ENCODE measurements around the gene SNIP1. TPM values are rescaled to one million over a fixed set of nuclear protein-coding genes. Genes with fewer than 3 reads are reported as not detected.

The SNIP1 gene
- total RNA-seq, 2 experiments from 2014 or later: 18.3 to 21.8 TPM

- DNase-seq (no peak), ATAC-seq (no peak)
- Mint-ChIP-seq H3K9me3 (no peaks in the 10 kb centered on the region), H3K4me1 (ENCODE audit: low read depth) (peaks cover 36% of the 10 kb centered on the region), H3K27me3 (no peaks in the 10 kb centered on the region), H3K27ac (no peak overlapping the region), H3K36me3 (ENCODE audit: low read depth) (peaks cover 30% of the 10 kb centered on the region), H3K4me3 (no peak overlapping the region)
- ChIA-PET CTCF (no interaction called here), POLR2A (no interaction called here)
- TF ChIP-seq CTCF (IDR thresholded peaks at IDR 0.05): no peak
- intact Hi-C loops (cut with micrococcal nuclease): no loop called here
Measured at GRCh38 chr1:37517569-37517968, 36.5 kb downstream of the SNIP1 start.

- H3K27ac Mint-ChIP-seq: peak overlapping the region; percentile 96
- intact Hi-C loops (cut with micrococcal nuclease): no loop called here
- no peak for DNase-seq
- peak overlapping the region; percentile 98 for H3K4me3 Mint-ChIP-seq
- ChIA-PET POLR2A (interaction anchor here (0.9 to 3.4 kb wide), 11 partner anchors 9 to 183 kb away, joined by 3 to 52 read pairs (median 4); partner anchors contain the start of genes SNIP1 and ZC3H12A), CTCF (interaction anchor here (1.0 to 4.5 kb wide), 12 partner anchors 8 to 88 kb away, joined by 3 to 37 read pairs (median 3); no protein-coding TSS in a partner anchor)
- no peaks in the 10 kb centered on the region for H3K9me3 Mint-ChIP-seq
- no peak for TF ChIP-seq CTCF (IDR thresholded peaks at IDR 0.05)
- peaks cover 45% of the 10 kb centered on the region for H3K4me1 Mint-ChIP-seq (ENCODE audit: low read depth)
- H3K36me3 Mint-ChIP-seq (ENCODE audit: low read depth): peaks cover 35% of the 10 kb centered on the region
- no peak for ATAC-seq
- H3K27me3 Mint-ChIP-seq: no peaks in the 10 kb centered on the region
Measured at GRCh38 chr1:37515185-37516034, 38.7 kb downstream of the SNIP1 start.

GRCh38 chr1:37514350-37515184, 39.5 kb downstream of the SNIP1 start, which contains the start of gene MEAF6:
MEAF6 (minus strand) TSS chr1:37514766; CDS start chr1:37514746, 20 bp downstream.
- intact Hi-C loops (cut with micrococcal nuclease): loop anchor here (5.0 kb wide), 1 partner anchor 38 kb away; the partner anchor contains the start of gene SNIP1
- CTCF ChIA-PET: interaction anchor here (0.8 to 4.5 kb wide), 16 partner anchors 10 to 167 kb away, joined by 3 to 37 read pairs (median 3); partner anchors contain the start of gene ZC3H12A

GRCh38 chr1:37513795-37514349, 40.2 kb downstream of the SNIP1 start:
- Mint-ChIP-seq H3K27me3 (no peaks in the 10 kb centered on the region), H3K27ac (peak overlapping the region; percentile 94), H3K4me1 (ENCODE audit: low read depth) (peaks cover 42% of the 10 kb centered on the region), H3K36me3 (ENCODE audit: low read depth) (peaks cover 30% of the 10 kb centered on the region), H3K4me3 (peak overlapping the region; percentile 98), H3K9me3 (no peaks in the 10 kb centered on the region)
- CTCF ChIA-PET: interaction anchor here (0.8 to 4.5 kb wide), 13 partner anchors 10 to 168 kb away, joined by 3 to 37 read pairs (median 3); partner anchors contain the start of gene ZC3H12A
- intact Hi-C loops (cut with micrococcal nuclease): loop anchor here (5.0 kb wide), 1 partner anchor 38 kb away; the partner anchor contains the start of gene SNIP1
- DNase-seq (peak; percentile 84), ATAC-seq (peak; percentile 62)
- POLR2A ChIA-PET: interaction anchor here (0.9 to 3.4 kb wide), 10 partner anchors 11 to 176 kb away, joined by 3 to 52 read pairs (median 4); partner anchors contain the start of genes GNL2 and ZC3H12A
- TF ChIP-seq CTCF (IDR thresholded peaks at IDR 0.05): no peak

More at GRCh38 chr1:37514350-37515184, 39.5 kb downstream of the SNIP1 start, which contains the start of gene MEAF6:
- peak; percentile 91 for ATAC-seq
- Mint-ChIP-seq H3K36me3 (ENCODE audit: low read depth) (peaks cover 31% of the 10 kb centered on the region), H3K4me3 (peak within 1 kb of the TSS; percentile 98), H3K4me1 (ENCODE audit: low read depth) (peaks cover 42% of the 10 kb centered on the region), H3K27me3 (no peaks in the 10 kb centered on the region), H3K27ac (peak within 1 kb of the TSS; percentile 96), H3K9me3 (no peaks in the 10 kb centered on the region)
- TF ChIP-seq CTCF (IDR thresholded peaks at IDR 0.05): peak; percentile 70
- peak; percentile 84 for DNase-seq
- POLR2A ChIA-PET: interaction anchor here (0.6 to 3.4 kb wide), 15 partner anchors 10 to 184 kb away, joined by 3 to 52 read pairs (median 4); partner anchors contain the start of genes GNL2, SNIP1 and ZC3H12A
